Heart left ventricle (tissue), 13 donors: Measurements from ENCODE around the gene REPIN1.

Source experiments
- CTCF ChIP-seq, 12 donors: fragments of 200-600 bp; sonication (generic) in 4 of 12; IDR thresholded peaks; one replicate each; pipeline versions ENCODE4 v1.5.0 to v1.8.0; 2018 to 2022; ENCODE audit warnings: antibody characterized with exemption in 12 of 12, mild to moderate bottlenecking in 5 of 12
- POLR2A ChIP-seq, 2 donors: fragments of 450-650 bp; IDR thresholded peaks; one replicate each; pipeline ENCODE4 v1.6.1; 2017; ENCODE audit warnings: antibody characterized with exemption in 2 of 2, mild to moderate bottlenecking in 2 of 2, moderate library complexity in 2 of 2
- donor health status: ischemic (EF 13 %, LVEDD 7.1; RV severe dilation, severe dysfunction).
- donor health status: DM: no; HTN: yes; CAD: no.
- donor health status: DM: no; HTN: no; CAD: no.
- donor health status: ischemic (EF 25% LVEDD 6.9; RV normal size, moderate dysfunction).
- donor health status: ischemic (EF 25% LVEDD 5.7; RV mildly dilated, moderate dysfunction).
- donor health status: ischemic (EF 35%, LVEDD 5.7; RV mildly dilated, moderate dysfunction).
- donor health status: nonischemic (EF 11% LVEDD 7.7; RV severe dilation, severe dysfunction).
- donor health status: DM: yes; HTN: yes; CAD: no.
- donor health status: PGD.
- donor health status: ischemic (EF 29% LVEDD 5.4; RV normal size, mild dysfunction).
- donor health status: nonischemic (EF 23%, LVEDD 6.1; RV moderate dilation, normal function).

- TF ChIP-seq CTCF (IDR thresholded peaks at IDR 0.05) (no peak), POLR2A (IDR thresholded peaks at IDR 0.05) (no peak)
Observed at GRCh38 chr7:150358433-150358832, 10.2 kb upstream of the REPIN1 start.
